ENCODE results near the gene SPECC1L.

DNA sequence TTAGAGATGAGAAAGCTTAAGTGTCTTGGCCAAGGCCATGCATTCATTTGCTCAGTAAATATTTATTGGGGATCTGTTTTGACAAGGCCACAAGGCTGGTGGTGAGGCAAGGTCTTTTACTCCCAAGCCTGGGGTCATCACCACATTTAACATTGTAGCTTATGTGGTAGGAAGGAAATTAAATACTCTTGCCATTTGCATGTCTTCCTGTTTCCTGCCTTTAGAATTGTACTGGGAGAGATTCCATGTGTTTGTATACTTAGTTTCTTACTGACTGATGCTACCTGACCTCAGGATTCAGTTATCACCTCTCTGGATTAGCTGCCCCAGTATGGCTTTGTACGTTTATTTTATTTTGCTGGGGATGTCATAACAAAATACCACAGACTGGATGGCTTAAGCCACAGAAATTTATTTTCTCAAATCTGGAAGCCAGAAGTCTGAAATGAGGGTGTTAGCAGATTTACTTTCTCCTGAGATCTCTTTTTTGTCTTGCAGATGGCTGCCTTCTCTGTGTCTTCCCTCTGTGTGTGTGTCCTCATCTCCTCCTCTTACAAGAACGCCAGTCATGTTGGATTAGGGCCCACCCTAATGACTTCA is 44.8 kb downstream of the SPECC1L start:
- TF ChIP-seq, protein P1, sequence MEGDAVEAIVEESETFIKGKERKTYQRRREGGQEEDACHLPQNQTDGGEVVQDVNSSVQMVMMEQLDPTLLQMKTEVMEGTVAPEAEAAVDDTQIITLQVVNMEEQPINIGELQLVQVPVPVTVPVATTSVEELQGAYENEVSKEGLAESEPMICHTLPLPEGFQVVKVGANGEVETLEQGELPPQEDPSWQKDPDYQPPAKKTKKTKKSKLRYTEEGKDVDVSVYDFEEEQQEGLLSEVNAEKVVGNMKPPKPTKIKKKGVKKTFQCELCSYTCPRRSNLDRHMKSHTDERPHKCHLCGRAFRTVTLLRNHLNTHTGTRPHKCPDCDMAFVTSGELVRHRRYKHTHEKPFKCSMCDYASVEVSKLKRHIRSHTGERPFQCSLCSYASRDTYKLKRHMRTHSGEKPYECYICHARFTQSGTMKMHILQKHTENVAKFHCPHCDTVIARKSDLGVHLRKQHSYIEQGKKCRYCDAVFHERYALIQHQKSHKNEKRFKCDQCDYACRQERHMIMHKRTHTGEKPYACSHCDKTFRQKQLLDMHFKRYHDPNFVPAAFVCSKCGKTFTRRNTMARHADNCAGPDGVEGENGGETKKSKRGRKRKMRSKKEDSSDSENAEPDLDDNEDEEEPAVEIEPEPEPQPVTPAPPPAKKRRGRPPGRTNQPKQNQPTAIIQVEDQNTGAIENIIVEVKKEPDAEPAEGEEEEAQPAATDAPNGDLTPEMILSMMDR (IDR thresholded peaks at IDR 0.05), result no peak
- TF ChIP-seq POLR2A (IDR thresholded peaks at IDR 0.05), result no peak
